Measurements from ENCODE around the gene RPS19.

RPS19 gene

DNA sequence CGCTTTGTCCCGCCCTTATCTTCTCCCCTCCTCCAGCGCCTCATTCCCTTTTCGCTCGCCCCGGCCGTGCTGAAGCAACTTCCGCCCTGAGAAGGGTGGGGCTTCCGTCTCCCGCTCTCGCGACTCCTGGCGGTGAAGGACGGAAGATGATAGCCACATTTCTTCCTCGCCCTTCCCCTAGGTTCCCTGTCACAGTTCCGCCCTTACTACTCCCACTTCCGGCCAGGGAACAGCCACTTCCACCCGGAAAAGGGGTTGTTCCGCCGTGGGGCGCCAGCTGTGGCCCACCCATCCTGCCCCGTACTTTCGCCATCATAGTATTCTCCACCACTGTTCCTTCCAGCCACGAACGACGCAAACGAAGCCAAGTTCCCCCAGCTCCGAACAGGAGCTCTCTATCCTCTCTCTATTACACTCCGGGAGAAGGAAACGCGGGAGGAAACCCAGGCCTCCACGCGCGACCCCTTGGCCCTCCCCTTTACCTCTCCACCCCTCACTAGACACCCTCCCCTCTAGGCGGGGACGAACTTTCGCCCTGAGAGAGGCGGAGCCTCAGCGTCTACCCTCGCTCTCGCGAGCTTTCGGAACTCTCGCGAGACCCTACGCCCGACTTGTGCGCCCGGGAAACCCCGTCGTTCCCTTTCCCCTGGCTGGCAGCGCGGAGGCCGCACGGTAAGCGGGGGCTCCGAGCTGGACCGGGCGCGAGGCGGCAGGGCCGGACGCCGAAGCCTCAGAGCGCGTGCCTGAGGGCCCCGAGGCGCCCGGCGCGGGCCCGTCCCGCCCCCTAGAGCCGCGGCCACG, at the start of gene RPS19:
RPS19 (plus strand) TSS at position 638 of the 801 bp plus-strand sequence. CDS start 520 bp downstream, outside the sequence.
- in situ Hi-C loops (cut with HindIII; ENCODE audit: low sequenced_read_pairs) = no loop called here
- DNase-seq (ENCODE audit: low read depth, low spot score) = peak; percentile 99
- TF ChIP-seq CTCF (IDR thresholded peaks at IDR 0.05; ENCODE audit: low read depth, low read length) = peak; percentile 54
- H3K4me3 ChIP-seq (ENCODE audit: low read depth, low read length) = peak within 1 kb of the TSS; percentile 79

- in situ Hi-C loops (cut with HindIII; ENCODE audit: low sequenced_read_pairs) = no loop called here
- H3K4me3 ChIP-seq (ENCODE audit: low read depth, low read length) = no peak overlapping the region
- TF ChIP-seq CTCF (IDR thresholded peaks at IDR 0.05; ENCODE audit: low read depth, low read length) = no peak
- DNase-seq (ENCODE audit: low read depth, low spot score) = no peak
These were observed 49.8 kb upstream of the RPS19 start for GRCh38 chr19:41810301-41810700.

DNA sequence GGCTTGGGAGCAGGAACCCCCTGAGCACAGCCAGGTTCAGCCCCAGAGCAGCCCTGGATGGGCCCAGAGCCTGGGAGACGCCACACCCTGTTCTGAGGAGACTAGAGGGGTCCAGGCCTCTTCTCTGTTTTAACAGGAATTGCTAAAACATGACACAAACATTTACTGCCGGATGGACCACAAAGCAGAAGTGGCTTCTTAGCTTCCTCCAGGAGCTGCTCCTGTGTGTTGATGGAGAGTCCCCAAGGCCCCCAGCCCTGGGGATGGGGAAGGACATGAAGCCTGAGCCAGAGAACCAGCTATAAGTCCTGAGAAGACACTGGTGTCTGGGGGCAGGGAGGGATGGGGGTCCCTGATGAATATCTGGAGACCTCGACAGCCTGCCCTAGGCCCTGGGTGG, 49.0 kb upstream of the RPS19 start:
- TF ChIP-seq CTCF (IDR thresholded peaks at IDR 0.05; ENCODE audit: low read depth, low read length) = no peak
- no peak for DNase-seq (ENCODE audit: low read depth, low spot score)
- no peak overlapping the region for H3K4me3 ChIP-seq (ENCODE audit: low read depth, low read length)
- in situ Hi-C loops (cut with HindIII; ENCODE audit: low sequenced_read_pairs) = no loop called here

- no peak for TF ChIP-seq CTCF (IDR thresholded peaks at IDR 0.05; ENCODE audit: low read depth, low read length)
- DNase-seq (ENCODE audit: low read depth, low spot score) = no peak
- in situ Hi-C loops (cut with HindIII; ENCODE audit: low sequenced_read_pairs) = no loop called here
- no peak overlapping the region for H3K4me3 ChIP-seq (ENCODE audit: low read depth, low read length)
These were observed 48.1 kb upstream of the RPS19 start for GRCh38 chr19:41811981-41812380.

DNA sequence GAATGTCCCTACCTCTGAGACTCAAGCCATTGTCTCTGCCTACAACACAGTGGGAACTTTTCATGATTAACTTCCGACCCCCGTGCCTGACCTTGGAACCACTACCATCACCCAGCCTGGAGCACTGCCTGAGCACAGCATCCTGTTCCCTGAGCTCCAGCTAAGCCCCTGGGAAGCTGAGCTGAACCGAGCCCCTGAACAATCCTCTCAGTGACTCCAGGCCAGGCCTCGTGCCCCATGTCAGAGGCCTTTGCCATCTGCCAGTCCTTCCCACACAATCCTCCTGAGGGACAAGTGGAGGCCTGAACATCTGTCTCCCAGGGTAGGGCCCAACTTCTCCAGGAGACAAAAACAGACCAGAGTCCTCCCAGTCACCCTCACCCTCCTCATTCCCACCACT, 46.1 kb upstream of the RPS19 start:
- TF ChIP-seq CTCF (IDR thresholded peaks at IDR 0.05; ENCODE audit: low read depth, low read length) = no peak
- H3K4me3 ChIP-seq (ENCODE audit: low read depth, low read length) = no peak overlapping the region
- DNase-seq (ENCODE audit: low read depth, low spot score) = no peak
- in situ Hi-C loops (cut with HindIII; ENCODE audit: low sequenced_read_pairs) = no loop called here

GRCh38 chr19:41815301-41815700, 44.8 kb upstream of the RPS19 start:
- no peak overlapping the region for H3K4me3 ChIP-seq (ENCODE audit: low read depth, low read length)
- DNase-seq (ENCODE audit: low read depth, low spot score) = no peak
- in situ Hi-C loops (cut with HindIII; ENCODE audit: low sequenced_read_pairs) = no loop called here
- no peak for TF ChIP-seq CTCF (IDR thresholded peaks at IDR 0.05; ENCODE audit: low read depth, low read length)
